ENCODE results near the gene CHIT1.

CHIT1 gene

DNA sequence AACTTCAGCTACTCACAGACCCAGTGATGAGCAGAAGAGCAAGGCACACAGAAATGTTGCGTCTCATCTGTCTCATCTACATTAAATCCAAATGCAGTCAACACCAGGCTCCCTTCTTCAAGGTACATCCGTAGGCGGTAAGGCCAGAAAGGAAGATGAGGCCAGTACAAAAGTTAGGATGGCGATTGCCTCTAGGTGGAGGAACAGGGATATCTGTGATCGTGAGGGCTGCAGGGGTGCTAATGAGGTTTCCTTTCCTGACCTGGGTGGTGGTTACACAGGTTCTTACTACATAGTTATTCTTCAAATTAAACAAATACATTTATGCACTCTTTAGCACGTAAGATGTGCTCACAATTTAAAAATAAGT lies 52.5 kb downstream of the CHIT1 start:
- TF ChIP-seq MYC (IDR thresholded peaks at IDR 0.05; ENCODE audit: low read depth, low read length) (no peak), MAX (IDR thresholded peaks at IDR 0.05; ENCODE audit: low read depth, low read length) (no peak), POLR2A (IDR thresholded peaks at IDR 0.05; ENCODE audit: extremely low read depth, insufficient read length) (no peak)
- TF ChIP-seq, protein P1, sequence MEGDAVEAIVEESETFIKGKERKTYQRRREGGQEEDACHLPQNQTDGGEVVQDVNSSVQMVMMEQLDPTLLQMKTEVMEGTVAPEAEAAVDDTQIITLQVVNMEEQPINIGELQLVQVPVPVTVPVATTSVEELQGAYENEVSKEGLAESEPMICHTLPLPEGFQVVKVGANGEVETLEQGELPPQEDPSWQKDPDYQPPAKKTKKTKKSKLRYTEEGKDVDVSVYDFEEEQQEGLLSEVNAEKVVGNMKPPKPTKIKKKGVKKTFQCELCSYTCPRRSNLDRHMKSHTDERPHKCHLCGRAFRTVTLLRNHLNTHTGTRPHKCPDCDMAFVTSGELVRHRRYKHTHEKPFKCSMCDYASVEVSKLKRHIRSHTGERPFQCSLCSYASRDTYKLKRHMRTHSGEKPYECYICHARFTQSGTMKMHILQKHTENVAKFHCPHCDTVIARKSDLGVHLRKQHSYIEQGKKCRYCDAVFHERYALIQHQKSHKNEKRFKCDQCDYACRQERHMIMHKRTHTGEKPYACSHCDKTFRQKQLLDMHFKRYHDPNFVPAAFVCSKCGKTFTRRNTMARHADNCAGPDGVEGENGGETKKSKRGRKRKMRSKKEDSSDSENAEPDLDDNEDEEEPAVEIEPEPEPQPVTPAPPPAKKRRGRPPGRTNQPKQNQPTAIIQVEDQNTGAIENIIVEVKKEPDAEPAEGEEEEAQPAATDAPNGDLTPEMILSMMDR (IDR thresholded peaks at IDR 0.05; ENCODE audit: low read depth, low read length): no peak
- no peak overlapping the region for H3K4me3 ChIP-seq (ENCODE audit: low read depth, low read length)
- DNase-seq (ENCODE audit: low read depth): no peak

- H3K4me3 ChIP-seq (ENCODE audit: low read depth, low read length): no peak overlapping the region
- no peak for TF ChIP-seq POLR2A (IDR thresholded peaks at IDR 0.05; ENCODE audit: extremely low read depth, insufficient read length)
- TF ChIP-seq MYC (IDR thresholded peaks at IDR 0.05; ENCODE audit: low read depth, low read length): no peak
- TF ChIP-seq, protein P1 (IDR thresholded peaks at IDR 0.05; ENCODE audit: low read depth, low read length): no peak
- TF ChIP-seq MAX (IDR thresholded peaks at IDR 0.05; ENCODE audit: low read depth, low read length): no peak
- peak; percentile 1 for DNase-seq (ENCODE audit: low read depth)
These were observed 53.0 kb downstream of the CHIT1 start for GRCh38 chr1:203176273-203177035.

DNA sequence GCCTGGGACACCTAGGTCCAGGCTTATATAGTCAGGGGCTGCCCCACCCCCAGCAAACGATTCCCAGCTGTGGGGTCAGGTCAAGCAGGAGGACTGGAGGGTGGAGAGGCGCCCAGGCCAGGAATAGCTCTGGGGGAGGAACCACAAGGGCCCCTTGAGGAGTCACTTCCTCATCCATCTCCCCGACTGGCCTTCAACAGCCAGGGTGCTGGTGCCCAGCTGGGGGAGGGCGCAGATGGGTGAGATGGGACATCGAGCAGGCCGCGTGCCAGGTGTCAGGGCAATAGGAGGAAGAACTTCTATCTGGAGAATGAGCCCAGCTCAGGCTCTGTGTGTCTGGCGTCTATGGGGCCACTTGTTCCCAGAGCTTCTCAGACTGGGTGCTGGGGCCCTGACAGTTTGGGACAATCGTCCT lies 53.6 kb downstream of the CHIT1 start:
- no peak overlapping the region for H3K4me3 ChIP-seq (ENCODE audit: low read depth, low read length)
- DNase-seq (ENCODE audit: low read depth): peak; percentile 92
- TF ChIP-seq MAX (IDR thresholded peaks at IDR 0.05; ENCODE audit: low read depth, low read length) (peak; percentile 86), MYC (IDR thresholded peaks at IDR 0.05; ENCODE audit: low read depth, low read length) (peak; percentile 68; the same call in 1 of the 2 replicates), POLR2A (IDR thresholded peaks at IDR 0.05; ENCODE audit: extremely low read depth, insufficient read length) (no peak)
- TF ChIP-seq, protein P1 (IDR thresholded peaks at IDR 0.05; ENCODE audit: low read depth, low read length): no peak

GRCh38 chr1:203175237-203175826 lies 54.1 kb downstream of the CHIT1 start, which contains the start of gene MYBPH:
MYBPH (minus strand) TSS chr1:203175826; CDS start chr1:203175755, 71 bp downstream.
- H3K4me3 ChIP-seq (ENCODE audit: low read depth, low read length): no peak within 1 kb of the TSS
- peak; percentile 48 for DNase-seq (ENCODE audit: low read depth)
- no peak for TF ChIP-seq MYC (IDR thresholded peaks at IDR 0.05; ENCODE audit: low read depth, low read length)
- no peak for TF ChIP-seq MAX (IDR thresholded peaks at IDR 0.05; ENCODE audit: low read depth, low read length)
- TF ChIP-seq, protein P1 (IDR thresholded peaks at IDR 0.05; ENCODE audit: low read depth, low read length): no peak
- no peak for TF ChIP-seq POLR2A (IDR thresholded peaks at IDR 0.05; ENCODE audit: extremely low read depth, insufficient read length)

DNA sequence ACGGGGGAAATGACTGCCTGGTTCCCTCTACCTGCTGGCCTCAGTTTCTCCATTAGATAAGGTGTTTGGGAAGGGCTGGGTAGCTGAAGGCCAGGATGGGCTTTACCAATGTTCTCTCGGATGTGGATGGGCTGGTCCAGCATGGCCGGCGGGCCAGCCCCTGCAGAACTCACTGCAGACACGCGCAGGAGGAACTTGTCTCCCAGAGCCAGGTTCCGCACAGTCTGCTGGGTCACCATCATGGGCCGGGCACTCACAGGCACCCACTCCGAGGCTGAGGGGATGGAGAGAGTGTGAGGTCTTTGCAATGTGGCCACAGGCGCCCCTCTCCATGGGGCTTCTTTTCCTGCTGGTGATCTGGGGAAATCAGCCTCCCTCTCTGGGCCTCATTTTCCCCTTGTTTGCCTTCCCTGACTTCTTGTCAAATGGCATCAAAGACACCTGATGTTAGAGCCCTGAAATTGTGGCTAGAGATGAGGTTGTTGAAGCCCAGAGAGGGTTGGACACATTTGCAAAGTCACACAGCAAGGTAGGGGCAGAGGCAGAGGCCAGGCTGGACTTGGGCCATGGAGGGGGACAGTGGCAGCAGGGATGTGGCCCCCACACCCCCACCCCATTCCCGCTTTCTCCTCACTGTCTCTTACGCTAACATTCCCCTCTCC lies 55.0 kb downstream of the CHIT1 start:
- TF ChIP-seq, protein P1 (IDR thresholded peaks at IDR 0.05; ENCODE audit: low read depth, low read length): no peak
- no peak for TF ChIP-seq MYC (IDR thresholded peaks at IDR 0.05; ENCODE audit: low read depth, low read length)

More for the DNA sequence above, 55.0 kb downstream of the CHIT1 start:
- no peak for DNase-seq (ENCODE audit: low read depth)
- no peak overlapping the region for H3K4me3 ChIP-seq (ENCODE audit: low read depth, low read length)
